Loucy (cell line): ENCODE data around the gene ARID1B.

Source experiments
- CTCF ChIP-seq: fragments of 200-600 bp; sonication (generic); conservative IDR thresholded peaks from 2 replicates; pipeline ENCODE4 v1.5.1; 2014; ENCODE audit warnings: mild to moderate bottlenecking, antibody characterized with exemption, low read length
- EZH2phosphoT487 ChIP-seq: fragments of 200-600 bp; IDR thresholded peaks from 2 replicates; pipeline ENCODE4 v1.6.1; 2018; ENCODE audit warnings: antibody characterized with exemption, mild to moderate bottlenecking, moderate library complexity, borderline replicate concordance

GRCh38 chr6:156925026-156925425 is 147.8 kb downstream of the ARID1B start:
- no peak for TF ChIP-seq CTCF
- TF ChIP-seq EZH2phosphoT487 = no peak
